H1 (cell line): ENCODE results near the gene PDE6B. TPM values are rescaled to one million over a fixed set of nuclear protein-coding genes. Genes with fewer than 3 reads are reported as not detected.

ENCODE experiments used
- CBX5 ChIP-seq: fragments of 300-800, 300-1000 bp; sonication (generic); IDR thresholded peaks from 2 replicates; pipeline ENCODE4 v1.7.1; 2016; ENCODE audit warnings: antibody characterized with exemption, low read length, low read depth
- CBX8 ChIP-seq: fragments of 300-800, 300-1000 bp; sonication (generic); IDR thresholded peaks from 2 replicates; pipeline ENCODE4 v1.7.1; 2016; ENCODE audit warnings: low read depth, low read length, borderline replicate concordance
- CHD2 ChIP-seq: IDR thresholded peaks from 2 replicates; pipeline ENCODE4 v1.6.1; 2012; ENCODE audit warnings: low read length, improper control_type of control experiment
- NANOG ChIP-seq: IDR thresholded peaks from 2 replicates; pipeline ENCODE4 v1.6.1; 2011; ENCODE audit warnings: low read length, low read depth, mild to moderate bottlenecking, inconsistent platforms; ENCODE audit not compliant: insufficient read depth, poor library complexity, severe bottlenecking
- POLR2A ChIP-seq, 2 experiments: IDR thresholded peaks; 1 replicate in 1 of 2; 2 replicates in 1 of 2; pipeline ENCODE4 v1.6.1; 2011; ENCODE audit warnings: low read depth in 2 of 2, low read length in 2 of 2, mild to moderate bottlenecking in 2 of 2; ENCODE audit errors: control extremely low read depth in 1 of 2
- SUZ12 ChIP-seq: fragments of 200-600 bp; sonication (generic); IDR thresholded peaks from 2 replicates; pipeline ENCODE4 v1.6.1; 2012; ENCODE audit warnings: mild to moderate bottlenecking, inconsistent platforms, low read length, moderate library complexity, mixed read lengths
- TAF7 ChIP-seq: optimal IDR thresholded peaks from 2 replicates; pipeline ENCODE3; 2011; ENCODE audit warnings: low read depth, mild to moderate bottlenecking, inconsistent platforms, low read length, moderate library complexity, borderline replicate concordance
- TEAD4 ChIP-seq: IDR thresholded peaks from 2 replicates; pipeline ENCODE4 v1.6.1; 2012; ENCODE audit warnings: low read depth, low read length, inconsistent platforms, mixed read lengths
- polyA plus RNA-seq, 7 experiments: library from polyadenylated mRNA; depleted of rRNA in 3 of 7; stranded (reverse) in 5 of 7; unstranded in 2 of 7; fragments of >200 nt in 5 of 7; fragments of 200-250 nt in 2 of 7; gene quantifications; 1 replicate in 5 of 7; 2 replicates in 1 of 7; 4 replicates in 1 of 7; pipeline versions ENCODE4 v1.2.1 to v1.2.3, GENCODE V29; 2011 to 2013; ENCODE audit warnings: missing spikeins in 2 of 7, mixed read lengths in 2 of 7
- total RNA-seq: library from RNA; stranded (reverse); fragmentation: NEBNext Ultra II Directional; extraction: Animal tissue kit (Norgen Biotek cat#: 25700); gene quantifications from 2 replicates; pipeline ENCODE4 v1.2.1, GENCODE V29; 2021

The PDE6B gene
- total and polyA plus RNA-seq, 2 of the 8 experiments (the other 6 are each of a cell fraction or from before 2014, with no cell fraction given) = 4.1 to 8.4 TPM

GRCh38 chr4:635851-636627 is 10.7 kb downstream of the PDE6B start (continued):
- TF ChIP-seq CHD2 (no peak), POLR2A (IDR thresholded peaks at IDR 0.05; ENCODE audit: control extremely low read depth in 1 of 2, low read depth in 2 of 2, low read length in 2 of 2) (no peak), TEAD4 (no peak), NANOG (no peak), CBX5 (no peak), TAF7 (no peak), CBX8 (no peak), SUZ12 (no peak)
